ENCODE data around the gene SPTLC3. TPM values are rescaled to one million over a fixed set of nuclear protein-coding genes. Genes with fewer than 3 reads are reported as not detected.

The SPTLC3 gene
- total and polyA plus RNA-seq, 2 of the 13 experiments (the other 11 are each of a cell fraction or from before 2014, with no cell fraction given), result 20.5 to 95.6 TPM

- FAIRE-seq, result no peak
These were observed 102.0 kb downstream of the SPTLC3 start for GRCh38 chr20:13110796-13111195.

More at GRCh38 chr20:13110796-13111195, 102.0 kb downstream of the SPTLC3 start:
- BruUV-seq (replicated peaks), result no TSS peak
- Histone ChIP-seq H3K4me2 (ENCODE audit: low read depth, low read length) (no peak overlapping the region), H3K79me2 (ENCODE audit: insufficient read depth, low read length) (no peaks in the 10 kb centered on the region), H3K27ac (ENCODE audit: extremely low read length, insufficient read depth, low read length) (no peak overlapping the region), H3K27me3 (ENCODE audit: control insufficient read depth in 1 of 2, insufficient read depth in 2 of 2, low read length in 2 of 2) (no peaks in the 10 kb centered on the region), H4K20me1 (ENCODE audit: insufficient read depth, low read length) (no peaks in the 10 kb centered on the region), H3K36me3 (replicated peaks in 1 of 2; ENCODE audit: control insufficient read depth in 1 of 2, insufficient read depth in 2 of 2, low read length in 2 of 2) (peaks cover 32 to 67% of the 10 kb centered on the region in 2 experiments), H3K4me3 (replicated peaks in 1 of 3; ENCODE audit: insufficient read depth in 1 of 3, low read depth in 2 of 3, low read length in 3 of 3) (no peak overlapping the region), H3K9me3 (ENCODE audit: low read length) (no peaks in the 10 kb centered on the region), H3K9ac (ENCODE audit: insufficient read depth, low read depth, low read length) (no peak overlapping the region), H3K4me1 (ENCODE audit: insufficient read depth, low read length) (peaks cover 14% of the 10 kb centered on the region), H2AFZ (ENCODE audit: low read length) (no peak overlapping the region)
- 96% methylated on average over 2 of the region's 2 CpGs for WGBS (ENCODE audit: low lambda C conversion rate)
- no peak for DNase-seq (ENCODE audit: low spot score)
- ChIA-PET POLR2A (interaction anchor here (1.9 kb wide), 1 partner anchor 134 kb away, joined by 4 read pairs; no protein-coding TSS in a partner anchor), CTCF (ENCODE audit: low intra/inter-chr PET ratio, low total read pairs) (no interaction called here)
- intact Hi-C loops (cut with micrococcal nuclease; ENCODE audit: unreplicated experiment) (loop anchor here (10.0 kb wide), 1 partner anchor 314 kb away; no protein-coding TSS in a partner anchor), in situ Hi-C loops (cut with HindIII; ENCODE audit: extremely low pct_ligation_motif_present, low pct_unique_long_range_greater_than_20kb) (no loop called here)
- ATAC-seq, result no peak
- TF ChIP-seq RNF219 (CRISPR knock-in tag; IDR thresholded peaks at IDR 0.05) (0 out of 2 replicates have a peak, but pooled peaks have one; percentile 60), ZNF143 (CRISPR knock-in tag; IDR thresholded peaks at IDR 0.05) (no peak)
